OCI-LY7 (cell line): ENCODE results near the gene BRD8. TPM values are rescaled to one million over a fixed set of nuclear protein-coding genes. Genes with fewer than 3 reads are reported as not detected.
"Not testable (repeated sequence)": the region's sequence is repeated elsewhere in the genome, so short reads cannot be mapped to it uniquely, and the experiment has no call there.

ENCODE experiments used
- BruUV-seq: library from RNA; stranded (reverse); fragments of 400-500 nt; replicated peaks from 2 replicates; lab custom pipeline; 2021; lab: Mats Ljungman, UMichigan
- CTCF ChIA-PET: fragments of 300-600 bp; sonication (Branson Sonifier 250); formaldehyde crosslinking; loops from one replicate; lab custom pipeline; 2022; ENCODE audit warnings: antibody characterized with exemption; ENCODE audit not compliant: unreplicated experiment; lab: Charles Lee
- POLR2A ChIA-PET: fragments of 300-600 bp; sonication (Branson Sonifier 250); formaldehyde crosslinking; loops from one replicate; lab custom pipeline; 2022; ENCODE audit warnings: antibody characterized with exemption; lab: Charles Lee
- DNase-seq: peaks from one replicate; pipeline ENCODE4 v3.0.0-alpha.2; 2015; ENCODE audit warnings: low spot score
- H2AFZ ChIP-seq: fragments of 200-600 bp; sonication (generic), shearing (Covaris generic); 2 replicates; pipeline ENCODE4 v1.6.1; 2014; ENCODE audit warnings: mild to moderate bottlenecking, antibody characterized with exemption, low read length, moderate library complexity
- H3K27ac ChIP-seq: fragments of 200-600 bp; sonication (generic); 2 replicates; pipeline ENCODE4 v1.5.1; 2014; ENCODE audit warnings: mixed run types, low read depth, mild to moderate bottlenecking, moderate library complexity, low read length, inconsistent platforms; ENCODE audit not compliant: poor library complexity, severe bottlenecking
- H3K36me3 ChIP-seq: fragments of 200-600 bp; sonication (generic); 2 replicates; pipeline ENCODE4 v1.6.1; 2014; ENCODE audit warnings: mild to moderate bottlenecking, antibody characterized with exemption, low read length, moderate library complexity, mixed read lengths; ENCODE audit not compliant: insufficient read depth
- H3K4me1 ChIP-seq: fragments of 200-600 bp; sonication (generic); 2 replicates; pipeline ENCODE4 v1.5.1; 2014; ENCODE audit warnings: mild to moderate bottlenecking, low read length; ENCODE audit not compliant: insufficient read depth, poor library complexity, severe bottlenecking
- H3K4me2 ChIP-seq: fragments of 200-600 bp; sonication (generic); 2 replicates; pipeline ENCODE4 v1.6.1; 2014; ENCODE audit warnings: mild to moderate bottlenecking, low read length
- H3K4me3 ChIP-seq: fragments of 200-600 bp; sonication (generic); 2 replicates; pipeline ENCODE4 v1.5.1; 2014; ENCODE audit warnings: mild to moderate bottlenecking, low read depth, low read length; ENCODE audit not compliant: poor library complexity, severe bottlenecking
- H3K79me2 ChIP-seq: fragments of 200-600 bp; sonication (generic); 2 replicates; pipeline ENCODE4 v1.6.1; 2016; ENCODE audit warnings: low read depth, mild to moderate bottlenecking, low read length, moderate library complexity, mixed read lengths; ENCODE audit not compliant: insufficient read depth
- H3K9me2 ChIP-seq: fragments of 200-600 bp; sonication (generic); 2 replicates; pipeline ENCODE4 v1.6.1; 2016; ENCODE audit warnings: mild to moderate bottlenecking, low read length, mixed read lengths; ENCODE audit not compliant: insufficient read depth
- H3K9me3 ChIP-seq: fragments of 200-600 bp; sonication (generic); 2 replicates; pipeline ENCODE4 v1.6.1; 2014; ENCODE audit warnings: mild to moderate bottlenecking, mixed run types, low read length, mixed read lengths
- H4K20me1 ChIP-seq: fragments of 200-600 bp; sonication (generic); 2 replicates; pipeline ENCODE4 v1.6.1; 2014; ENCODE audit warnings: mild to moderate bottlenecking, antibody characterized with exemption, low read length, moderate library complexity, mixed read lengths; ENCODE audit not compliant: insufficient read depth
- CTCF ChIP-seq: fragments of 200-600 bp; sonication (generic); conservative IDR thresholded peaks from 2 replicates; pipeline ENCODE4 v1.5.1; 2014; ENCODE audit warnings: mild to moderate bottlenecking, antibody characterized with exemption, low read length, moderate library complexity, mixed read lengths
- EZH2phosphoT487 ChIP-seq: fragments of 200-600 bp; sonication (generic); IDR thresholded peaks from 2 replicates; pipeline ENCODE4 v1.6.1; 2018; ENCODE audit warnings: low read depth, borderline replicate concordance, mild to moderate bottlenecking, mixed run types, antibody characterized with exemption, low read length, moderate library complexity, mixed read lengths
- intact Hi-C: fragments of 100-400 bp; cut with micrococcal nuclease; formaldehyde crosslinking; loops from one replicate; pipeline ENCODE4 v1.10.0; 2022; ENCODE audit not compliant: unreplicated experiment
- total RNA-seq, 2 experiments: library from RNA; depleted of rRNA in 1 of 2; stranded (reverse); fragments of >200 nt in 1 of 2; shearing (Covaris generic) in 1 of 2; gene quantifications; 2 replicates each; pipeline ENCODE4 v1.2.3, GENCODE V29; 2014 to 2022

Gene BRD8
- total RNA-seq, 2 experiments from 2014 or later, result 71.7 to 92.7 TPM

GRCh38 chr5:138160706-138161105 is 17.7 kb downstream of the BRD8 start:
- Histone ChIP-seq H3K9me2 (no peaks in the 10 kb centered on the region), H3K36me3 (peaks cover 95% of the 10 kb centered on the region), H3K4me3 (no peak overlapping the region), H2AFZ (no peak overlapping the region), H3K9me3 (no peaks in the 10 kb centered on the region), H4K20me1 (no peaks in the 10 kb centered on the region), H3K4me1 (no peaks in the 10 kb centered on the region), H3K27ac (no peak overlapping the region), H3K4me2 (no peak overlapping the region), H3K79me2 (no peaks in the 10 kb centered on the region)
- no peak for TF ChIP-seq CTCF
- DNase-seq, result no peak
- ChIA-PET POLR2A (interaction anchor here (1.0 kb wide), 1 partner anchor 11 kb away, joined by 3 read pairs; no protein-coding TSS in a partner anchor), CTCF (no interaction called here)
- intact Hi-C loops, result no loop called here
- no TSS peak for BruUV-seq

- no peaks in the 10 kb centered on the region for H3K9me2 ChIP-seq
- intact Hi-C loops, result no loop called here
Measured at GRCh38 chr5:138159666-138160065, 18.8 kb downstream of the BRD8 start.

GRCh38 chr5:138157626-138158025 is 20.8 kb downstream of the BRD8 start:
- no peak overlapping the region for H2AFZ ChIP-seq
- H3K4me3 ChIP-seq, result no peak overlapping the region
- ChIA-PET CTCF (no interaction called here), POLR2A (no interaction called here)
- no peaks in the 10 kb centered on the region for H3K9me3 ChIP-seq
- peaks cover 64% of the 10 kb centered on the region for H3K36me3 ChIP-seq
- no peaks in the 10 kb centered on the region for H3K9me2 ChIP-seq
- no TSS peak for BruUV-seq
- no peak overlapping the region for H3K27ac ChIP-seq
- intact Hi-C loops, result no loop called here
- TF ChIP-seq CTCF, result no peak
- TF ChIP-seq EZH2phosphoT487, result no peak
- no peaks in the 10 kb centered on the region for H4K20me1 ChIP-seq
- no peaks in the 10 kb centered on the region for H3K4me1 ChIP-seq
- H3K79me2 ChIP-seq, result no peaks in the 10 kb centered on the region
- H3K4me2 ChIP-seq, result no peak overlapping the region
- no peak for DNase-seq

More at GRCh38 chr5:138159666-138160065, 18.8 kb downstream of the BRD8 start:
- H3K27ac ChIP-seq, result no peak overlapping the region
- no peaks in the 10 kb centered on the region for H3K9me3 ChIP-seq
- TF ChIP-seq EZH2phosphoT487 (no peak), CTCF (no peak)
- POLR2A ChIA-PET, result no interaction called here
- DNase-seq, result no peak
- no peak overlapping the region for H2AFZ ChIP-seq
- H3K4me1 ChIP-seq, result no peaks in the 10 kb centered on the region
- H3K4me3 ChIP-seq, result no peak overlapping the region
- H4K20me1 ChIP-seq, result no peaks in the 10 kb centered on the region
- BruUV-seq, result no TSS peak
- CTCF ChIA-PET, result no interaction called here
- H3K36me3 ChIP-seq, result peaks cover 84% of the 10 kb centered on the region
- H3K79me2 ChIP-seq, result no peaks in the 10 kb centered on the region
- no peak overlapping the region for H3K4me2 ChIP-seq

- intact Hi-C loops, H4K20me1 ChIP-seq, CTCF ChIA-PET, H3K4me1 ChIP-seq, DNase-seq, H3K9me2 ChIP-seq, H3K9me3 ChIP-seq, BruUV-seq, H3K4me3 ChIP-seq, POLR2A ChIA-PET, H3K79me2 ChIP-seq, H3K27ac ChIP-seq, H2AFZ ChIP-seq, H3K4me2 ChIP-seq: not testable (repeated sequence)
- peaks cover 47% of the 10 kb centered on the region for H3K36me3 ChIP-seq
Measured at GRCh38 chr5:138155977-138156376, 22.5 kb downstream of the BRD8 start.
